ENCODE measurements around the gene PNLDC1.

- TF ChIP-seq CTCF (IDR thresholded peaks at IDR 0.05; ENCODE audit: poor library complexity, severe bottlenecking) (no peak), POLR2AphosphoS5 (IDR thresholded peaks at IDR 0.05) (no peak), EP300 (conservative IDR thresholded peaks at IDR 0.05; ENCODE audit: poor library complexity, severe bottlenecking) (no peak), EZH2 (IDR thresholded peaks at IDR 0.05; ENCODE audit: borderline replicate concordance, insufficient read depth, low read length, poor library complexity, severe bottlenecking) (no peak), RAD21 (conservative IDR thresholded peaks at IDR 0.05) (no peak)
Observed at GRCh38 chr6:159833556-159833955, 33.5 kb downstream of the PNLDC1 start.

Data from neural cell (in vitro differentiated cells).